ENCODE results near the gene FOXL1.

DNA sequence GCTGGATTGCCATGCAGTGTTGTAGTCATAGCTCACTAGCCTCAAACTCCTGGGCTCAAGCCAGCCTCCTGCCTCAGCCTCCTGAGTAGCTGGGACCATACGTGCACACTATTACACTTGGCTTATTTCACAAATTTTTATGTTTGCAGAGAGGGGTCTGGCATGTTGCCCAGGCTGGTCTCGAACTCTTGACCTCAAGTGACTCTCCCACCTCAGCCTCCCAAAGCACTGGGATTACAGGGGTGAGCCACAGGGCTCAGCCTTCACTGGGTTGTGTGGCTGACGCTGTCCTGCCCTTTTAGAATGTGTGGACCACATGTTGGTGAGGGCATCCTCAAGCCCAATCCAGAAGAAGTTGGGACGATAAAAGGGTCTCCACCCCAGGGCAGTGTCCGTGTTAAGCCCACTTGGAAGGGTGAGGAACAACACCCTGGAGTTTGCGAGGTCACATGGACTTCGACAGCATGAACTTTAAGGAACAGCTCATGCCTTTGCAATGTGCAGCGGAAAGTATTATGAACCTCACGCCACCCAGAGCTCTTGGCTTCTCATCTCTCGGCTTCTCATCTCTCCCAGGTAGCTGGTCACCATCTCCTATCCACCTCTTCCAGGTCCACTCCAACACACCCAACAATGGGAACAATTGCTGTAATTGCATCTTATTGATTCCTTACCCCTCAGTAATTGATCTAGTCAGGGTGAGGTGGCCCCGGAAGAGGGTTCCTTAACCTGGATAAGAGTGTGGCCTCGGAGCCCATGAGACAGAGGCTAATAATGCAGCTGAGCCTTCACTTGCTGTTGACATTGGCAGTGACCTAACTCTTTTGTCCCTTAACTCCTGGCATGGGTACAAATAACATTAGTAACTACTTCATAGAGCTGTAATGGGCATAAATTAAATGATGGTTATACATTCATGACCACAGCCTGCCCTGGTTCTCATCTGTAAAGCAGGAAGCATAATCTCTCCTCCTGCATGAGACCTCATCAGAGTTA, 6.7 kb downstream of the FOXL1 start:
- TF ChIP-seq POLR2AphosphoS5 (IDR thresholded peaks at IDR 0.05) (no peak), POLR2A (IDR thresholded peaks at IDR 0.05) (no peak), EP300 (IDR thresholded peaks at IDR 0.05) (no peak)
- TF ChIP-seq, protein P1, sequence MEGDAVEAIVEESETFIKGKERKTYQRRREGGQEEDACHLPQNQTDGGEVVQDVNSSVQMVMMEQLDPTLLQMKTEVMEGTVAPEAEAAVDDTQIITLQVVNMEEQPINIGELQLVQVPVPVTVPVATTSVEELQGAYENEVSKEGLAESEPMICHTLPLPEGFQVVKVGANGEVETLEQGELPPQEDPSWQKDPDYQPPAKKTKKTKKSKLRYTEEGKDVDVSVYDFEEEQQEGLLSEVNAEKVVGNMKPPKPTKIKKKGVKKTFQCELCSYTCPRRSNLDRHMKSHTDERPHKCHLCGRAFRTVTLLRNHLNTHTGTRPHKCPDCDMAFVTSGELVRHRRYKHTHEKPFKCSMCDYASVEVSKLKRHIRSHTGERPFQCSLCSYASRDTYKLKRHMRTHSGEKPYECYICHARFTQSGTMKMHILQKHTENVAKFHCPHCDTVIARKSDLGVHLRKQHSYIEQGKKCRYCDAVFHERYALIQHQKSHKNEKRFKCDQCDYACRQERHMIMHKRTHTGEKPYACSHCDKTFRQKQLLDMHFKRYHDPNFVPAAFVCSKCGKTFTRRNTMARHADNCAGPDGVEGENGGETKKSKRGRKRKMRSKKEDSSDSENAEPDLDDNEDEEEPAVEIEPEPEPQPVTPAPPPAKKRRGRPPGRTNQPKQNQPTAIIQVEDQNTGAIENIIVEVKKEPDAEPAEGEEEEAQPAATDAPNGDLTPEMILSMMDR (IDR thresholded peaks at IDR 0.05) = no peak

Data from sigmoid colon (tissue), 4 donors.